HEK293 (cell line): ENCODE measurements around the gene TMOD2.

ENCODE experiments used
- CTCF ChIA-PET: fragments of 350-600 bp; formaldehyde crosslinking; extraction: SDS; loops from one replicate; lab custom pipeline; 2021; ENCODE audit warnings: antibody characterized with exemption; lab: Yijun Ruan, JAX
- POLR2A ChIA-PET: fragments of 300-600 bp; formaldehyde crosslinking; extraction: SDS; loops from one replicate; lab custom pipeline; 2020; ENCODE audit warnings: antibody characterized with exemption, inconsistent platforms; lab: Yijun Ruan, JAX
- H3K27ac ChIP-seq: fragments of 200-500 bp; sonication (Bioruptor generic); 2 replicates; pipeline ENCODE4 v1.5.1; 2014; ENCODE audit warnings: low read depth, low read length, control low read depth, inconsistent platforms; ENCODE audit errors: extremely low read depth
- H3K36me3 ChIP-seq, 2 experiments: fragments of 200-500 bp in 1 of 2; sonication (Bioruptor generic) in 1 of 2; 1 replicate in 1 of 2; 2 replicates in 1 of 2; pipeline ENCODE4 v1.5.1; 2014 to 2017; ENCODE audit warnings: inconsistent platforms in 2 of 2, low read length in 2 of 2; ENCODE audit not compliant: control insufficient read depth in 2 of 2, insufficient read depth in 1 of 2
- H3K4me1 ChIP-seq: fragments of 200-500 bp; sonication (Bioruptor generic); 2 replicates; pipeline ENCODE4 v1.5.1; 2014; ENCODE audit warnings: mild to moderate bottlenecking, low read length, inconsistent platforms; ENCODE audit not compliant: control insufficient read depth, insufficient read depth
- H3K4me3 ChIP-seq: 2 replicates; pipeline ENCODE4 v1.5.1; 2011; ENCODE audit warnings: low read depth, mild to moderate bottlenecking, control low read depth, low read length, moderate library complexity
- H3K9me3 ChIP-seq: fragments of 200-500 bp; sonication (Bioruptor generic); 2 replicates; pipeline ENCODE4 v1.5.1; 2014; ENCODE audit warnings: low read depth, low read length, inconsistent platforms; ENCODE audit not compliant: control insufficient read depth, insufficient read depth
- CTCF ChIP-seq: fragments of 450-650 bp; formaldehyde crosslinking; IDR thresholded peaks from 2 replicates; pipeline ENCODE4 v1.5.1; 2016; ENCODE audit warnings: missing biosample characterization, missing genetic modification characterization
- GLI4 ChIP-seq: fragments of 450-650 bp; formaldehyde crosslinking; IDR thresholded peaks from 2 replicates; pipeline ENCODE4 v1.5.1; 2016; ENCODE audit warnings: missing biosample characterization, missing genetic modification characterization
- GLIS1 ChIP-seq: fragments of 450-650 bp; formaldehyde crosslinking; IDR thresholded peaks from 2 replicates; pipeline ENCODE4 v1.5.1; 2016; ENCODE audit warnings: missing biosample characterization, missing genetic modification characterization
- PATZ1 ChIP-seq: fragments of 450-650 bp; formaldehyde crosslinking; IDR thresholded peaks from 2 replicates; pipeline ENCODE4 v1.5.1; 2016; ENCODE audit warnings: missing biosample characterization, missing genetic modification characterization
- SP3 ChIP-seq: fragments of 450-650 bp; formaldehyde crosslinking; IDR thresholded peaks from 2 replicates; pipeline ENCODE4 v1.5.1; 2016; ENCODE audit warnings: missing biosample characterization, missing genetic modification characterization
- SP7 ChIP-seq: fragments of 450-650 bp; formaldehyde crosslinking; IDR thresholded peaks from 2 replicates; pipeline ENCODE4 v1.5.1; 2016; ENCODE audit warnings: missing biosample characterization, missing genetic modification characterization
- ZBTB20 ChIP-seq: fragments of 450-650 bp; formaldehyde crosslinking; IDR thresholded peaks from 2 replicates; pipeline ENCODE4 v1.5.1; 2016; ENCODE audit warnings: missing biosample characterization, missing genetic modification characterization
- ZBTB6 ChIP-seq: fragments of 450-650 bp; formaldehyde crosslinking; IDR thresholded peaks from 2 replicates; pipeline ENCODE4 v1.5.1; 2017; ENCODE audit warnings: missing biosample characterization, missing genetic modification characterization
- ZIC2 ChIP-seq: fragments of 450-650 bp; formaldehyde crosslinking; IDR thresholded peaks from 2 replicates; pipeline ENCODE4 v1.5.1; 2016; ENCODE audit warnings: missing biosample characterization, missing genetic modification characterization
- ZNF121 ChIP-seq: fragments of 450-650 bp; formaldehyde crosslinking; IDR thresholded peaks from 2 replicates; pipeline ENCODE4 v1.5.1; 2016; ENCODE audit warnings: missing biosample characterization, missing genetic modification characterization
- ZNF324 ChIP-seq: fragments of 450-650 bp; formaldehyde crosslinking; IDR thresholded peaks from 2 replicates; pipeline ENCODE4 v1.5.1; 2016; ENCODE audit warnings: missing biosample characterization, missing genetic modification characterization
- ZNF354C ChIP-seq: fragments of 450-650 bp; formaldehyde crosslinking; IDR thresholded peaks from 2 replicates; pipeline ENCODE4 v1.5.1; 2016; ENCODE audit warnings: missing biosample characterization, missing genetic modification characterization, low read depth, borderline replicate concordance
- ZNF366 ChIP-seq: fragments of 450-650 bp; formaldehyde crosslinking; conservative IDR thresholded peaks from 2 replicates; pipeline ENCODE4 v1.5.1; 2016; ENCODE audit warnings: missing biosample characterization, missing genetic modification characterization
- ZNF398 ChIP-seq: fragments of 450-650 bp; formaldehyde crosslinking; IDR thresholded peaks from 2 replicates; pipeline ENCODE4 v1.5.1; 2017; ENCODE audit warnings: missing biosample characterization, missing genetic modification characterization
- ZNF449 ChIP-seq: fragments of 450-650 bp; formaldehyde crosslinking; IDR thresholded peaks from 2 replicates; pipeline ENCODE4 v1.5.1; 2017; ENCODE audit warnings: missing biosample characterization, mild to moderate bottlenecking, missing genetic modification characterization, moderate library complexity
- ZNF488 ChIP-seq: fragments of 450-650 bp; formaldehyde crosslinking; IDR thresholded peaks from 2 replicates; pipeline ENCODE4 v1.5.1; 2016; ENCODE audit warnings: missing biosample characterization, missing genetic modification characterization
- ZNF571 ChIP-seq: fragments of 450-650 bp; formaldehyde crosslinking; IDR thresholded peaks from 2 replicates; pipeline ENCODE4 v1.5.0; 2017; ENCODE audit warnings: missing biosample characterization, missing genetic modification characterization
- ZNF580 ChIP-seq: fragments of 450-650 bp; formaldehyde crosslinking; IDR thresholded peaks from 2 replicates; pipeline ENCODE4 v1.5.1; 2016; ENCODE audit warnings: missing biosample characterization, missing genetic modification characterization
- ZNF621 ChIP-seq: fragments of 450-650 bp; formaldehyde crosslinking; IDR thresholded peaks from 2 replicates; pipeline ENCODE4 v1.5.1; 2017; ENCODE audit warnings: missing biosample characterization, missing genetic modification characterization
- ZNF701 ChIP-seq: fragments of 450-650 bp; formaldehyde crosslinking; IDR thresholded peaks from 2 replicates; pipeline ENCODE4 v1.5.1; 2016; ENCODE audit warnings: missing biosample characterization, missing genetic modification characterization
- ZNF704 ChIP-seq: fragments of 450-650 bp; formaldehyde crosslinking; IDR thresholded peaks from 2 replicates; pipeline ENCODE4 v1.5.1; 2016; ENCODE audit warnings: missing biosample characterization, missing genetic modification characterization
- ZNF777 ChIP-seq: fragments of 450-650 bp; formaldehyde crosslinking; IDR thresholded peaks from 2 replicates; pipeline ENCODE4 v1.5.1; 2017; ENCODE audit warnings: missing biosample characterization, missing genetic modification characterization, borderline replicate concordance
- ZSCAN30 ChIP-seq: fragments of 450-650 bp; IDR thresholded peaks from 2 replicates; pipeline ENCODE4 v1.5.1; 2018; ENCODE audit warnings: missing biosample characterization, mild to moderate bottlenecking, missing genetic modification characterization, moderate library complexity

TMOD2 gene

GRCh38 chr15:51736069-51736468 lies 15.3 kb upstream of the TMOD2 start:
- no peaks in the 10 kb centered on the region for H3K36me3 ChIP-seq
- ChIA-PET CTCF (interaction anchor here (1.1 to 1.5 kb wide), 3 partner anchors 18 to 85 kb away, joined by 3 to 5 read pairs (median 4); no protein-coding TSS in a partner anchor), POLR2A (no interaction called here)
- H3K4me3 ChIP-seq, result no peak overlapping the region
- TF ChIP-seq ZNF354C, result no peak
- TF ChIP-seq ZNF488, result no peak
- TF ChIP-seq GLIS1 (tag by site-specific recombination), result 0 out of 2 replicates have a peak, but pooled peaks have one; percentile 14
- no peak for TF ChIP-seq ZNF701 (tag by site-specific recombination)
- TF ChIP-seq ZBTB6 (tag by site-specific recombination), result peak; percentile 92
- TF ChIP-seq ZNF324 (tag by site-specific recombination), result no peak
- TF ChIP-seq ZSCAN30 (tag by site-specific recombination), result no peak
- H3K9me3 ChIP-seq, result no peaks in the 10 kb centered on the region
- H3K4me1 ChIP-seq, result no peaks in the 10 kb centered on the region
- H3K27ac ChIP-seq, result no peak overlapping the region

GRCh38 chr15:51736751-51737521 lies 14.5 kb upstream of the TMOD2 start:
- ChIA-PET POLR2A (interaction anchor here (0.6 kb wide), 1 partner anchor 40 kb away, joined by 4 read pairs; no protein-coding TSS in a partner anchor), CTCF (interaction anchor here (0.5 to 1.5 kb wide), 4 partner anchors 17 to 86 kb away, joined by 3 to 5 read pairs (median 4); no protein-coding TSS in a partner anchor)
- TF ChIP-seq ZNF571 (tag by site-specific recombination), result no peak
- TF ChIP-seq ZNF704, result no peak
- peak; percentile 41; the same call in 1 of the 2 replicates for TF ChIP-seq CTCF (tag by site-specific recombination)
- no peak for TF ChIP-seq ZNF777
- TF ChIP-seq ZNF121 (tag by site-specific recombination), result no peak
- TF ChIP-seq SP7 (tag by site-specific recombination), result 0 out of 2 replicates have a peak, but pooled peaks have one; percentile 27
- peak; percentile 86 for TF ChIP-seq ZBTB20 (tag by site-specific recombination)
- TF ChIP-seq GLI4 (tag by site-specific recombination), result no peak
- no peak for TF ChIP-seq ZNF580 (tag by site-specific recombination)
- TF ChIP-seq PATZ1 (tag by site-specific recombination), result peak; percentile 62
- peak; percentile 79; the same call in 1 of the 2 replicates for TF ChIP-seq ZNF449 (tag by site-specific recombination)
- no peak for TF ChIP-seq SP3 (tag by site-specific recombination)
- 0 out of 2 replicates have a peak, but pooled peaks have one; percentile 13 for TF ChIP-seq ZNF398 (tag by site-specific recombination)
- no peak for TF ChIP-seq ZNF621 (tag by site-specific recombination)
- peak; percentile 55 for TF ChIP-seq ZIC2
- no peak for TF ChIP-seq ZNF366 (tag by site-specific recombination)

More at GRCh38 chr15:51736751-51737521, 14.5 kb upstream of the TMOD2 start:
- no peaks in the 10 kb centered on the region for H3K36me3 ChIP-seq
- H3K4me3 ChIP-seq, result peak overlapping the region; percentile 48
- peak overlapping the region; percentile 63; the same call in 1 of the 2 replicates for H3K27ac ChIP-seq
- no peaks in the 10 kb centered on the region for H3K4me1 ChIP-seq
- H3K9me3 ChIP-seq, result no peaks in the 10 kb centered on the region
